ENCODE data around the gene MADCAM1.

Gene MADCAM1

DNA sequence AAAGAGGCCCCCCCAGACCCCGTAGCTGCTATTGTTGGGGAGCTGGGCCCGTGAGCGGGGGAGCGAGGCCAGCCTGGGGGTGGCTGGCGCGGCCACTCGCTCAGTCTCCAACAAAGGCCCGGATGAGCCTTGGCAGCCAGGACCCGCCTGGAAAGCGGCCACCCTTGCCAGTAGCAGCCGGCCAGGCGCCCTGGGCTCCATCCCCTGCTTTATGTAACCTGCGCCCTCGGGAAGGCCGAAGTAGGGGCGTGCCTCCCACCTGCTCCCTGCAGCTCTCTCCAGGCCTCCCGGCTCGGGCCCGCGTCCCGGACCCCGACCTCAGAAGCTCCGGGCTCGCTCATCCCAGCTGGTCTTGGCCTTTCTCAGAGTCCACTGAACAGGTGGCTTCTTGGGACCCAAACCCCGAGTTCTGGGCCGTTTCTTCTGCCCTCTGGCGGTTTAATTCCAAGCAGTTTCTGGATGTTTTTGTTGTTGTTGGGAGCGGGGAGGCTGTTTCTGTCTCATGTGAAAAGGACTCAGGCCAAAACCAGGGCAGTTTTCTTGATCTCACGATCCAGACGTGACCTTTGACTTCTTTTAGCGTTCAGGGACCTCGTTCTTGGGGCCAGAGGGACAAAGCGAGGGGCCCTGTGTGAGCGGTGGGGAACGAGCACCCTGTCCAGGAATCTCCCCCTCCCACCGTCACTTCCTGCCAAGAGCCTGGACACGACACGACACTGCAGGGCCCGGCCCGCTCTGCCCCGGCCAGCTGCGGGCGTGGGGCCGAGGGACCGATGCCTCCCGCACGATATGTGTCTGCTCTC is 36.5 kb downstream of the MADCAM1 start:
- no peak for DNase-seq (ENCODE audit: low read depth in 2 of 2)

- DNase-seq (ENCODE audit: low read depth in 2 of 2): no peak
These were observed 37.2 kb downstream of the MADCAM1 start for GRCh38 chr19:533364-534058.

DNA sequence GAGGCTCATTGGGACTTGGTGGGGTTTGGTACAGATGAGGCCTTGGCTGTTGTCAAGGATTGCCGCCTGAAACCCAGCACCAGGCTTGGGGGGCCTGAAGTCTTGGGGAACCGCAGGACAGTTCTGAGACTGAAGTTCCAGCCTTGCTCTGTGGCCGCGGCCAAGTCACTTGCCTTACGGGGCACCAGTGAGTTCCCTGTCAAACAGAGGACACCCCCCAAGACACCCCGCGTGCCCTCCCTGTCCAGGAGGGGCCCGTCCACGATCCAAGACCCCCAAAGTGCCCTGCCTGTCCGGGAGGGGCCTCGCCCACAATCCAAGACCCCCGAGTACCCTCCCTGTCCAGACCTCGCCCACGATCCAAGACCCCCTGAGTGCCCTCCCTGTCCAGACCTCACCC is 37.8 kb downstream of the MADCAM1 start:
- DNase-seq (ENCODE audit: low read depth in 2 of 2): no peak

- DNase-seq (ENCODE audit: low read depth in 2 of 2): no peak
These were observed 38.9 kb downstream of the MADCAM1 start for GRCh38 chr19:535017-535835.

DNA sequence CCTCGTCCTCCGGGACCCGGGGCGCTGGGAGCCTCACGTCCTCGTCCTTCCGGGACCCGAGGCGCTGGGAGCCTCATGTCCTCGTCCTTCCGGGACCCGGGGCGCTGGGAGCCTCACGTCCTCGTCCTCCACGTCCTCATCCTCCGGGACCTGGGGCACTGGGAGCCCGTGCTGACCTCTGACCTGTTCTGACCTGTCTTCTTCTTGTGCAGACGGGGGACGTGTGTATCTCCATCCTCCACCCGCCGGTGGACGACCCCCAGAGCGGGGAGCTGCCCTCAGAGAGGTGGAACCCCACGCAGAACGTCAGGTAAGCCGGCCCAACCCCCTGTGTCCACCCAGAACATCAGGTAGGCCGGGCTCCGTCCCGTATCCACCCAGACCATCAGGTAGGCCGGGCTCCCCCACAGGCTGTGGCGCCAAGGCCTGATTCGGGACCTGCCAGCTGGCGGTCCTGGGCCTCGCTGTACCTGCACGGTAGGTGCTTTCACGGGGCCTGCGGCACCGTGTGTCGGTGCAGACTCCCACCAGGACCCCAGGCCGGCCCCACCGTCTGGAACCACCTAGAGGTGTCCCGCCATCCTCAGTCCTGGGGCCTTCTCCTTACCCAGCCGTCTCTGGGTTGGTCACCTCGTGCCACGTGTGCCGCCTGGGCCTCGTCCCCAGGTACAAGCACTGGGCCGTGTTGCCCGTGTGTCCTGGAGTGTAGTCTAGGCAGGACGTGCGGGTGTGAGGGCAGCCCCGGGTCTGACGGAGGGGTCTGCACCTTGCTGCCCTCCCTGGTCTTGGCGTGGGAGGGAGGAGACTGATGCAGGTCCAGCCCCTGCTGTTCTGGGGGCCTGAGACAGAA is 40.0 kb downstream of the MADCAM1 start:
- no peak for DNase-seq (ENCODE audit: low read depth in 2 of 2)

- DNase-seq (ENCODE audit: low read depth in 2 of 2): no peak
These were observed 40.7 kb downstream of the MADCAM1 start for GRCh38 chr19:536881-537404.

DNA sequence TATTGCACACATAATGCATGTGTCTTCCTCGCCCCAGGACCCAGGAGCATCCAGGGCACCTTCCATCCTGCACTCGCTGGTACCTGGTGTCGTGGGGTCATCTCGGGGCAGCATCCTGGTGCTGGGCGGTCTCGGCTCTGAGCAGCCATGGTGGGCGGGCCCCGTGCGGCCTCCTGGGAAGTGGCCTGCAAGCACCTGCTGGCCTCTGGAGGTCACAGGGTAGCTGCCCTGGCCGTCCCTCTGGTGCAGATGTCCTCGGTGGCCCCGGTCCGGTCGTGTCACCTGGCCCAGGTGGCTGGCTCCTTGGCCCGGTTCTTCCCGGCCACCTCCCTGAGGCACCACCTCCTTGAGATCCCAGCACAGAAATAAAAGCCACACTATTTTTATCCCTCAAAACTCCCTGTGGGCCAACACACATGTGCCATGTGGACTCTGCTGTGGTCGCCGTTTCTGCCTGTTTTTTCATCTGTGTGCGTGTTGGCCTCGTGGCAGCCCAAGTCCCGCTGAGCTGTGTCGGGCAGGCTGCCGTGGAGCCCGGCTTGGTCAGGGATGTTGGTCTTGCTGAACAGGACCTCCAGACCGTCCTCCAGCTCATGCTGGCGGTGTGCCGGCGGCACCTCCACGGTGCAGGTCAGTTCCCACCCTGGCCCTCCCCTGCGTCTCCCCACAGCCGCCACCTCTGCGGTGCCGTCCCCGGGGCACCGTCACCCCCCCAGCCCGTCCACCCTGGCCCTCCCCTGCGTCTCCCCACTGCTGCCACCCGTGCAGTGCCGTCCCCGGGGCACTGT is 42.5 kb downstream of the MADCAM1 start:
- no peak for DNase-seq (ENCODE audit: low read depth in 2 of 2)

- no peak for DNase-seq (ENCODE audit: low read depth in 2 of 2)
These were observed 43.2 kb downstream of the MADCAM1 start for GRCh38 chr19:539429-540030.

- no peak for DNase-seq (ENCODE audit: low read depth in 2 of 2)
These were observed 44.8 kb downstream of the MADCAM1 start for GRCh38 chr19:540867-541637.

DNA sequence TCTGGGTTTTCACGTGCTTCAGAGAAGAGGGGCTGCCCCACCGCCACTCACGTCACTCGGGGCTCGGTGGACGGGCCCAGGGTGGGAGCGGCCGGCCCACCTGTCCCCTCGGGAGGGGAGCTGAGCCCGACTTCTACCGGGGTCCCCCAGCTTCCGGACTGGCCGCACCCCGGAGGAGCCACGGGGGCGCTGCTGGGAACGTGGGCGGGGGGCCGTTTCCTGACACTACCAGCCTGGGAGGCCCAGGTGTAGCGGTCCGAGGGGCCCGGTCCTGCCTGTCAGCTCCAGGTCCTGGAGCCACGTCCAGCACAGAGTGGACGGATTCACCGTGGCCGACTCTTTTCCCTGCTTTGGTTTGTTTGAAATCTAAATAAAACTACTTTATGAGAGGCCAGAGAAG is 45.4 kb downstream of the MADCAM1 start:
- no peak for DNase-seq (ENCODE audit: low read depth in 2 of 2)

GRCh38 chr19:542173-542866 is 46.0 kb downstream of the MADCAM1 start:
- DNase-seq (ENCODE audit: low read depth in 2 of 2): no peak

DNA sequence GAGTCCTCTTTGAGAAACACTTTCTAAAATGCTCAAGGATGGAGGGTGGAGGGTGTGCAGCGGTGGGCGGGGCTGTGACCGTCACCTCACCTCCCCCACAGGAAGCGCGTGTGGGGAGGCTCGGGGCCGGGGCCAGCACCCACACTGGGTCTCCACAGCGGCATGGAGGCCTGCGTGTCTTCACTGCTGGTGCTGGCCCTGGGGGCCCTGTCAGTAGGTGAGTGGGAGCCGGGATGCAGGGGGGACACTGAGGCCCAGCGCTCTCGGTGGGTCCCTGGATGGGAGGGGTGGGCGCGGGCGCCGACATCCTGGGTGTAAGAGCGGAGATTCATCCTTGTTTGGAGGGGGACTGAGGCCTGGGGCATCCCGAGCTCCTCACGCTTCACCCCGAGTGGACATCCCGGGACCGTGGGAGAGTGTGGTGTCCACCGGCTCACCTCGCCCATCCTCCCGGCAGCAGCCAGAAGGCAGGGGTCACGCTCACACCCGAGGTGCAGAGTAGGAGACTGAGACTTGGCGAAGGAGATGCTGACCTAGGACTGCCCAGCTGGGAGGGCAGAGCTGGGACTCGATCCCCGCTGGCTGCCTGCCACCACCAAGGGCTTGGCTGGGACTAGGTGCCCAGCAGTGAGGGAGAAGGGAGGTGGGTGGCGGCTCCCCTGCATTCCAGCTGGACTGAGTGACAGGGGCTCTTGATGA is 47.8 kb downstream of the MADCAM1 start, which contains the start of gene GZMM:
Gene GZMM (plus strand): TSS at position 144 of the 699 bp plus-strand sequence. CDS start 19 bp downstream, at position 163.
- peak; percentile 46 to 50 for DNase-seq (ENCODE audit: low read depth in 2 of 2)

DNA sequence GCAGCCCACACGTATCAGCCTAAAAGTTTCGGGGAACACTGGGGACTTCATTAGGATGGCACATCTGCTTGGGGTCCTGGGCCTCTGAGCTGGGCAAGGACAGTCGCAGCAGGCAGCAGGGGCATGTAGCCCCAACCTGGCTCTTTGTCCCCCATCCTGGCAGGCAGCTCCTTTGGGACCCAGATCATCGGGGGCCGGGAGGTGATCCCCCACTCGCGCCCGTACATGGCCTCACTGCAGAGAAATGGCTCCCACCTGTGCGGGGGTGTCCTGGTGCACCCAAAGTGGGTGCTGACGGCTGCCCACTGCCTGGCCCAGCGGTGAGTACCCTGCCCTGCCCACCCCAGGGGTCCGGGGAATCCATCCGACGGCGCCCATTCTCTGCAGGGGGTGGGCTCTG is 50.8 kb downstream of the MADCAM1 start:
- DNase-seq (ENCODE audit: low read depth in 2 of 2): no peak

DNA sequence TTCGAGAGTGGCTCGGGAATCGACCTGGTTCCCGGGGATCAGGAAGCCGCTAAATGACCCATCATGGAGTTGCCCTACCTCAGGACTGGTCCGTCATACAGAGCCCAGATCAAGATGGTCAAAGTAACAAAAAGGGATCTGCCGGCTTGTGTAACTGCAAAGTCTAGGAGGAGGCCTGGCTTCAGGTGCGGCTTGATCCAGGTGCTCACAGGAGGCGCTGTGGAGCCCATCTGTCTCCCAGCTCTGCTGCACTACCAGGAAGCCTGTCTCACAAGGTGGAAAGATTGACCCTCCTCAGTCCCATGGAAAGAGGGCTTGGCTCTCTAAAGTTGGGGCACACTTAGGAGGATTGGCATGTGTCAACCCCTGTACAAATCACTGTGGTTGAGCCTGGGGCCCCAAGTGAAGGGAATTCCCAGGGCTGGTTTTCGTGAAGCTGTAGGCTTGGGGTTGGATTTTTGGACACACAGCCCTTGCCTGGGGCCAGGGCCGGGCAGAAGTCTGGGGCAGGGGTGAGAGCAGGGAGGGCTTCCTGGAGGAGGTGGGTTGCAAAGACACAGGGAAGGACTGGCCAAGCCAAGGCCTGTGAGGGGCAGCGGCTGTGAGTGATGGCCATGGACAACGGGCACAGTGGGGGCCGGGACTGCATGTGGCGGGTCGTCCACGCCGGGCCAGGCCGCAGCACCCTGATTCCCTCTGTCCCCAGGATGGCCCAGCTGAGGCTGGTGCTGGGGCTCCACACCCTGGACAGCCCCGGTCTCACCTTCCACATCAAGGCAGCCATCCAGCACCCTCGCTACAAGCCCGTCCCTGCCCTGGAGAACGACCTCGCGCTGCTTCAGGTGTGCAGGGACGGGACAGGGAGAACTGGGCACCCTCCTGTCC is 51.8 kb downstream of the MADCAM1 start:
- no peak for DNase-seq (ENCODE audit: low read depth in 2 of 2)

DNA sequence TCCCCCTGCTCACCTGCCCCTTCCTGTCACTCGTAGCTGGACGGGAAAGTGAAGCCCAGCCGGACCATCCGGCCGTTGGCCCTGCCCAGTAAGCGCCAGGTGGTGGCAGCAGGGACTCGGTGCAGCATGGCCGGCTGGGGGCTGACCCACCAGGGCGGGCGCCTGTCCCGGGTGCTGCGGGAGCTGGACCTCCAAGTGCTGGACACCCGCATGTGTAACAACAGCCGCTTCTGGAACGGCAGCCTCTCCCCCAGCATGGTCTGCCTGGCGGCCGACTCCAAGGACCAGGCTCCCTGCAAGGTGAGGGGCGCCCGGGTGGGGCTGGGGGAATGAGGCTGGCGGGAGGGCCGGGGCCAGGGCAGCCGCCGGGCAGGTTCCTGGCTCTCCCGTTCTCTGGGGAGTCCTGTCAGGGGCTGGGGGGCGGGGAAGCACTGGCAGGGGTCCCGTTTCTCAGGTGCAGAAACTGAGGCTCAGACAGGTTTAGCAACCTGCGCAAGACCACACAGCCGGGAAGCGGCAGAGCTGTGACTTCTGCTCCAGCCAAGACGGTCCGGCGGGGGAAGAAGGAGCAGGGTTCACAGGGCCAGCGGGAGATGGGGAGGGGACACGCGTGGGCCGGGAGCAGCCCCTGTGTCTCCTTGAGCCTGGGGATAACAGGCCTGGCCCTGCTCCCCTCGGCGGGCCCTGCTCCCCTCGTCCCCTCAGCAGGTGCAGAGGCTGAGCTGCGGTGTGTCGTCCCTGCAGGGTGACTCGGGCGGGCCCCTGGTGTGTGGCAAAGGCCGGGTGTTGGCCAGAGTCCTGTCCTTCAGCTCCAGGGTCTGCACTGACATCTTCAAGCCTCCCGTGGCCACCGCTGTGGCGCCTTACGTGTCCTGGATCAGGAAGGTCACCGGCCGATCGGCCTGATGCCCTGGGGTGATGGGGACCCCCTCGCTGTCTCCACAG is 52.9 kb downstream of the MADCAM1 start:
- DNase-seq (ENCODE audit: low read depth in 2 of 2): no peak

DNA sequence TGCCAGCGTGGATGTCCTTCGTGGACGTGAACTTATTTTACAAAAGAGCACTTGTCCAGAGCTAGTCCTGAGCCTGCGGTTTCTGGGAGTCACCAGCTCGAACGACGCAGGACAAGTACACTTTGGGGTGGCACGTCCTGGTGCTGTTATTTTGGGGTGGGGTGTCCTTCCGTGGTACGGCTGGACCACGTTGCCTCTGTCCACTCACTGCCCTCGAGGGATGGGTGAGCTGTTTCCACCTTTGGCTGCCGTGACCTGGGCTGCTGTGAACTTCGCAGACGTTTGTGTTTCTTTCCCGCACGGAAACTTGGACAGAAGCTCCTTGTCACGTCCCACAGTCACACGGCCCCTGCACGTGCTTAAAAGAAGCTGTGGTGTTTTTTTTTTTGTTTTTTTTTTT is 58.5 kb downstream of the MADCAM1 start:
- DNase-seq (ENCODE audit: low read depth in 2 of 2): no peak

Measured in stimulated activated CD4-positive, alpha-beta T cell treated with anti-CD3 and anti-CD28 coated beads, Interleukin-1b, Interleukin-23, amount 100 ng/mL, for 1 hour (primary cell).